Mucosa of descending colon (tissue), 3 donors: ENCODE measurements around the gene SERPINF2. TPM values are rescaled to one million over a fixed set of nuclear protein-coding genes. Genes with fewer than 3 reads are reported as not detected.
"Not testable (repeated sequence)": the region's sequence is repeated elsewhere in the genome, so short reads cannot be mapped to it uniquely, and the experiment has no call there.

Experiments used
- ATAC-seq: fragments of 200-7000 bp; cut with Tn5 transposase; one replicate; pipeline ENCODE4 v1.9.1; 2020; ENCODE audit warnings: mild to moderate bottlenecking, moderate library complexity
- DNase-seq, 3 donors: peaks; one replicate each; pipeline ENCODE4 v3.0.0-alpha.2; 2020
- H3K36me3 ChIP-seq: fragments of 200-600 bp; one replicate; pipeline ENCODE4 v1.8.0; 2021; ENCODE audit warnings: low read depth, mild to moderate bottlenecking
- H3K4me1 ChIP-seq: fragments of 200-600 bp; one replicate; pipeline ENCODE4 v1.8.0; 2021; ENCODE audit warnings: low read depth, mild to moderate bottlenecking
- H3K4me3 ChIP-seq: fragments of 200-600 bp; one replicate; pipeline ENCODE4 v1.8.0; 2021; ENCODE audit warnings: mild to moderate bottlenecking
- H3K9me3 ChIP-seq: fragments of 200-600 bp; one replicate; pipeline ENCODE4 v1.8.0; 2021; ENCODE audit warnings: mild to moderate bottlenecking
- intact Hi-C, 2 donors: fragments of 100-400 bp; cut with DNase I in 1 of 2; cut with micrococcal nuclease in 1 of 2; formaldehyde crosslinking; loops; one replicate each; pipeline versions ENCODE4 v1.11.0 to v1.11.1; 2022; cut with DNase I, micrococcal nuclease
- total RNA-seq, 3 donors: library from RNA; stranded (reverse); fragmentation: NEBNext Ultra II Directional in 2 of 3; extraction: Animal tissue kit (Norgen Biotek cat#: 25700) in 2 of 3; gene quantifications; one replicate each; pipeline versions ENCODE4 v1.2.1 to v1.2.4, GENCODE V29; 2021 to 2023
- TF ChIP-seq, protein P1 (sequence below): fragments of 200-600 bp; IDR thresholded peaks from one replicate; pipeline ENCODE4 v1.8.0; 2022; ENCODE audit warnings: antibody characterized with exemption, mild to moderate bottlenecking
- donor health status: DM: no; HTN: no; CAD: no; lungs with moderate emphysema.
- donor health status: DM: no; HTN: no; CAD: no.
- donor health status: DM: no; HTN: yes; CAD: no.

The SERPINF2 gene
- total RNA-seq, 3 donors from 2014 or later, result 0.78 to 8.2 (median 2.9) TPM

DNA sequence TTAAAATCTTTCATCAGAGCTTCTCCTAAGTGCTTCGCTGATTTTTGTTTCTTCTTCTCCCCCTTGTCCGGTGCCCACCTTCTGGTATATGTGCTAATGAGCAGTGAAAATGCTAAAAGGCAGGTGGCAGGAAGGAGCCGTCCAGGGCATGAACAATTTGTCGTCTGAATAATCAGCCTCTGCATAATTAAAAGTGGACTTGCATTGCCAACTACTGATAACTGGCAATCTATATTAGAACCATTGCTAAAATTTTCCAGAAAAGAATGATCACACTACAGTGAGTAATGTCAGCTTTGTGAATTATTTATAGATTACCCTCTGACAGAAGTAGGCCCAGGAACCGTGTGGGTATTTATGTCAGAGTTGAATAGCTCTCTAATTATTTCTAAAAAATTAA, 47.3 kb downstream of the SERPINF2 start:
- TF ChIP-seq, protein P1, sequence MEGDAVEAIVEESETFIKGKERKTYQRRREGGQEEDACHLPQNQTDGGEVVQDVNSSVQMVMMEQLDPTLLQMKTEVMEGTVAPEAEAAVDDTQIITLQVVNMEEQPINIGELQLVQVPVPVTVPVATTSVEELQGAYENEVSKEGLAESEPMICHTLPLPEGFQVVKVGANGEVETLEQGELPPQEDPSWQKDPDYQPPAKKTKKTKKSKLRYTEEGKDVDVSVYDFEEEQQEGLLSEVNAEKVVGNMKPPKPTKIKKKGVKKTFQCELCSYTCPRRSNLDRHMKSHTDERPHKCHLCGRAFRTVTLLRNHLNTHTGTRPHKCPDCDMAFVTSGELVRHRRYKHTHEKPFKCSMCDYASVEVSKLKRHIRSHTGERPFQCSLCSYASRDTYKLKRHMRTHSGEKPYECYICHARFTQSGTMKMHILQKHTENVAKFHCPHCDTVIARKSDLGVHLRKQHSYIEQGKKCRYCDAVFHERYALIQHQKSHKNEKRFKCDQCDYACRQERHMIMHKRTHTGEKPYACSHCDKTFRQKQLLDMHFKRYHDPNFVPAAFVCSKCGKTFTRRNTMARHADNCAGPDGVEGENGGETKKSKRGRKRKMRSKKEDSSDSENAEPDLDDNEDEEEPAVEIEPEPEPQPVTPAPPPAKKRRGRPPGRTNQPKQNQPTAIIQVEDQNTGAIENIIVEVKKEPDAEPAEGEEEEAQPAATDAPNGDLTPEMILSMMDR, result no peak
- no peak overlapping the region for H3K4me3 ChIP-seq
- H3K36me3 ChIP-seq, result no peaks in the 10 kb centered on the region
- H3K9me3 ChIP-seq, result no peaks in the 10 kb centered on the region
- ATAC-seq, result no peak
- intact Hi-C loops, result no loop called here
- DNase-seq, result no peak
- H3K4me1 ChIP-seq, result peaks cover 13% of the 10 kb centered on the region

DNA sequence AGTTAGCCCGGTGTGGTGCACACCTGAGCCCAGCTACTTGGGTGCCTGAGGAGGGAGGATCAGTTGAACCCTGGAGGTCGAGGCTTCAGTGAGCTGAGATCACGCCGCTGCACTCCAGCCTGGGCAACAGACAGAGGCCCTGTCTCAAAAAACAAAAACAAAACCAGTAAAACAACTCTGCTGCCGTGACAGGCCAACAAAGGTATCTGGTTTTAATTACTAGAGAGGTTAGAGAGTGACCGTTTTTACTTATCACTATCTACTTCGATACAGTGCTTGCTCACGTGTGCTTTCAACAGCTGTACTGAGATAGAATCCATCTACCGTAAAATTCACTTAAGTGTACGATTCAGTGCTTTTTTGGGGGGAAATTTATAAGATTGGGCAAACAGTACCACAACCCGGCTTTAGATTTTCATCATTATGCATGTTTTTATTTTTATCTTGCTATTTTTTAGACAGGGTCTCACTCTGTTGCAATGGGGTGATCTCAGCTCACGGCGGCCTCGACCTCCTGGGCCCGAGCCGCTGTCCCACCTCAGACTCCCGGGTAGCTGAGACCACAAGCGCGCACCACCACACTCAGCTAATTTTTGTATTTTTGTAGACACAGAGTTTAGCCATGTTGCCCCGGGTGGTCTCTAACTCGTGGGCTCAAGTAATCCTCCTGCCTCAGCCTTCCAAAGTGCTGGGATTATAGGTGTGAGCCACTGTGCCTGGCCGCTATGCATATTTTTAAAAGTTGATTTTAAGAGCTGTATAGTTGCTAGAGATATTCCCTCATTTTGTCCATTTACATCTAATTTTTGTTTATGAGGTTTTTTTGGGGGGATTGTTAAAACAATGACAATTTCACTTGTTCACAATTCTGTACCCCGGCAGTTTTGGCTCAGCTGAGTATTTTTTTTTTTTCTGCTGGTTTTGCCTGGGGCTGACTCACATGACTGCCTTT, 50.1 kb downstream of the SERPINF2 start:
- DNase-seq, result no peak
- intact Hi-C loops, result no loop called here

DNA sequence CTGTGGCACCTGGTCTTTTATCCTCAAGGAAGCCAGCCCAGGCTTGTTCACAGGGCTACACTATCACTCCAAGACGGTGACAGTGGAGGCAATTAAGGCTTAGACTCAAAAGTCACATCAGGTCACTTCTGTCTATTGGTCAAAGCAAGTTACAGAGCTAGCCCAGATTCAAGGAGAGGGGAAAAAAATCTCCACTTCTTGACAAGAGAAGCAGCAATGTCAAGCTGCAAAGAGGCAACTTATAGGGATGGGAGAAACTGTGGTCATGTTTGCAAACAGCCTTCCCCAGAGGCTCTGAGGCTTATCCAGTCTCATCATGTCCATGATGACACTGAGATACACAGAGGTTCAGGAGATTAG, 50.8 kb downstream of the SERPINF2 start:
- intact Hi-C loops, result no loop called here
- Histone ChIP-seq H3K4me1 (no peaks in the 10 kb centered on the region), H3K9me3 (no peaks in the 10 kb centered on the region), H3K36me3 (no peaks in the 10 kb centered on the region), H3K4me3 (no peak overlapping the region)
- DNase-seq, result no peak
- ATAC-seq, result no peak
- TF ChIP-seq, protein P1, result no peak

More for the DNA sequence above, 50.1 kb downstream of the SERPINF2 start:
- no peaks in the 10 kb centered on the region for H3K36me3 ChIP-seq
- H3K4me1 ChIP-seq, result peaks cover 4% of the 10 kb centered on the region
- no peak for ATAC-seq
- H3K4me3 ChIP-seq, result no peak overlapping the region
- H3K9me3 ChIP-seq, result no peaks in the 10 kb centered on the region
- TF ChIP-seq, protein P1, result no peak

DNA sequence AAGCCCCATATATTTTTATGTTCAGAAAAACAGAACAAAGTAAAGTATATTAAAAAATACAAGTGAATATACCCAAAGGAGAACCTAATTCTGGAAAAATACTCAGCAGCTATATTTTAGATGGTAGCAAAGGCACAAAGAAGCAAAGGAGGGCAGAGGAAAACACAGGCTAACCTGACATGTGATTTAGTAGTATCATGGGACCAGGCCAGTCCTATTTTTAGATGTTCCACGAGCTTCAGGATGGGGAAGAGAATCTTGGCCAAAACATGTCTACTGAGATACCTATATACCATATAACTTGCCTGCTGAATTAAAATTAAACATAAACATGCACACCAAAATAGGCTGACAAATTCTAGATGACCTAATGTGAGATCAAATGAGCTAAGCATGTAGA, 54.1 kb downstream of the SERPINF2 start:
- intact Hi-C loops, result no loop called here
- DNase-seq, result no peak
- no peak overlapping the region for H3K4me3 ChIP-seq
- H3K4me1 ChIP-seq, result no peaks in the 10 kb centered on the region
- H3K9me3 ChIP-seq, result no peaks in the 10 kb centered on the region
- peaks cover 3% of the 10 kb centered on the region for H3K36me3 ChIP-seq
- ATAC-seq, result no peak
- TF ChIP-seq, protein P1, result no peak

DNA sequence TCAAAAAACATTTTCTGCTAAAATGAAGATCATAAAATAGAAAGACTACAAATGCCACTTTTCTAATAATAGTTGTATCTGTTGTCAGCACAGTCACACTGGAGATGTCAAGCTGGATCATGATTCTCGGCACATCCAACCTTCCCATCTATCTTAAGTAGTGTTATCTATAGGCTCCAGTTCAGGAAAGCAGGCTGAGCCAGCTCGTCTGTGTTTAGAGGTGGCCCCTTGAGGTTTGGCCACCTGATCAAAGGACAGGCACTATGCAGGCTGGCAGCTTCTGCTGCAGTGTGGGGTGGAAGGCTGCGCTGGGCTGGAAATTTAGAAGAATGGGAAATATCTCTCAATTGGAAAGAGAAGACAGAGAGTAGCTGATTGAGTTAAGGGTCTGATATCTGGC, 54.7 kb downstream of the SERPINF2 start:
- Histone ChIP-seq H3K9me3 (no peaks in the 10 kb centered on the region), H3K36me3 (peaks cover 3% of the 10 kb centered on the region), H3K4me3 (no peak overlapping the region), H3K4me1 (no peaks in the 10 kb centered on the region)
- DNase-seq, result no peak
- intact Hi-C loops, result no loop called here
- no peak for ATAC-seq
- TF ChIP-seq, protein P1, result no peak

DNA sequence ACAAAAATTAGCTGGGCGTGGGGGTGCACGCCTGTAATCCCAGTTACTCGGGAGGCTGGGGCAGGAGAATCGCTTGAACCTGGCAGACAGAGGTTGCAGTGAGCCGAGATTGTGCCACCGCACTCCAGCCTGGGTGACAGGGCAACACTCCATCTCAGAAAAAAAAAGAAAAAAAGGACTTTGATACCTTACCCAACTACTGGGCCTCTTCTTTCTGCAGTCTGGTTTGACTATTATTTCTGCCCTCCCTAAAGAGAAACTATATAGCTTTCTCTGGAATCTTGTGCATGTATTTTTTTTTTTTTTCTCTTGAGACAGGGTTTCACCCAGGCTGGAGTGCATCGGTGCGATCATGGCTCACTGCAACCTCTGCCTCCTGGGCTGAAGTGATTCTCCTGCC, 55.2 kb downstream of the SERPINF2 start:
- DNase-seq, ATAC-seq, intact Hi-C loops, H3K4me1 ChIP-seq, H3K36me3 ChIP-seq, H3K9me3 ChIP-seq, H3K4me3 ChIP-seq: not testable (repeated sequence)
